NCI-H446 (cell line): ENCODE measurements around the gene SCAANT1.

Source experiments
- DNase-seq, 2 experiments: peaks; one replicate each; lab custom pipeline; 2025; lab: John Stamatoyannopoulos, UW

The SCAANT1 gene

DNA sequence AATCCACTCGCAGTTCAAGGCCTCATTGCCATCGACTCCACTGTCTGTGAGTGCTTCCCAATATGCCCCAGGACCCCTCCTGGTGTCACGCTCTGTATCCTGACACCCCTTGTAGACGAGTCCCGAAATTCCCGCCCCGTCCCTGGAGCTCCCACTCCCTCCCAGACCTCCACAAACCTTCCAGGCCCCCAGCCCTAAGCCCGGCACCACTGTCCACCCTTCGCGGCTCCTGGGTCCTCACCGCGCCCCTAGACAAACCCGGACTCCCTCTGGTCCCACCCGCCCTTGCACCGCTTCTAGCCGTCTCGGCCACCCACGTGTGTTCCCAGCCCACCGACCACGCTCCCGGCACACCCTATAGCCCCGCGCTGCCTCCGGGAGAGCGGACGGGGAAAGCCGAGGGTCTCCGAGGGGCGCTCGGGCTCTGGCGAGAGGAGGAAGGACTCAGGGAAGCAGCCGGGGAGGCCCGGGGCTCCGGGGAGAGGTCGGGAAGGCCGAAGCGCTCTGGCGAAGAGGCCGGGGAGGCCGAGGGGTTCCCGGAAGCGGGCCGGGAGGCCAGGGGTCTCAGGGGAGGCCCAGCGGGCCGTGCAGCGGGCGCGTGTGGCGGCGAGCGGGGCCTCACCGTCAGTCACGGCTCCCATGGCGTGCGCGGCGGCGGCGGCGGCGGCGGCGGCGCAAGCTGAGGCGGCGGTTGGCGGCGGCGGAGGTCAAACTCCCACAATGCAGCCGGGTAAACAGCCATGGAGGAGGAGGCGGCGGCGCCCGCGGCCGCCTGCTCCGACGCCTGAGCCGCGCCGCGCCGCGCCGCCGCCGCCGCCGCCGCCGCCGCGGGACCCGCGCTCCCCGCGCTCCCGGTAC is 48.8 kb downstream of the SCAANT1 start, which contains the start of the genes ATXN7 and THOC7:
Gene ATXN7, plus strand, starts transcription at position 718 of the 858 bp plus-strand sequence. CDS start 48,732 bp downstream, outside the sequence.
Gene THOC7, minus strand, starts transcription at position 656 of the 858 bp plus-strand sequence. Its CDS starts 15 bp downstream, at position 641.
- peak in 1 of 2 experiments; percentile 36 for DNase-seq

DNA sequence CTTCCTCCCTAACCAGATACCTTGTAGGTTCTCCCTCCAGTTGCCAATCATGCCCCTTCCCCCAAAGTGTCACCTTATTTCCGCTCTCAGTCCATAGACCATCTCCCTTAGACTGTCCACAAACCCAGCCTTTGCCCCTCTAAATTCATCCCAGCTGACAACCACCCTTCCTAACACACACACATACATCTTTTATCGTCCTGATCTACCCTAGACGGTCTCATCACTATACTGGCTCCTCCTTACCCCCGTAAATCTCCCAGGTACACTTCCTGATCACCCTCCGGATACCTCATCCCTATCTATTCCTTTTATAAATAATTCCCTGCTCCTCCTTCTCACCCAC is 49.4 kb downstream of the SCAANT1 start:
- DNase-seq: no peak
